Urothelium cell line (cell line): ENCODE measurements around the gene TPH2.

Experiments
- DNase-seq: peaks from one replicate; pipeline ENCODE4 v3.0.0; 2011; ENCODE audit warnings: low spot score, mixed read lengths
- FAIRE-seq: peaks from 2 replicates; lab custom pipeline; 2011; peaks lifted over from hg19 to GRCh38; lab: Jason Lieb, UNC

The TPH2 gene

DNA sequence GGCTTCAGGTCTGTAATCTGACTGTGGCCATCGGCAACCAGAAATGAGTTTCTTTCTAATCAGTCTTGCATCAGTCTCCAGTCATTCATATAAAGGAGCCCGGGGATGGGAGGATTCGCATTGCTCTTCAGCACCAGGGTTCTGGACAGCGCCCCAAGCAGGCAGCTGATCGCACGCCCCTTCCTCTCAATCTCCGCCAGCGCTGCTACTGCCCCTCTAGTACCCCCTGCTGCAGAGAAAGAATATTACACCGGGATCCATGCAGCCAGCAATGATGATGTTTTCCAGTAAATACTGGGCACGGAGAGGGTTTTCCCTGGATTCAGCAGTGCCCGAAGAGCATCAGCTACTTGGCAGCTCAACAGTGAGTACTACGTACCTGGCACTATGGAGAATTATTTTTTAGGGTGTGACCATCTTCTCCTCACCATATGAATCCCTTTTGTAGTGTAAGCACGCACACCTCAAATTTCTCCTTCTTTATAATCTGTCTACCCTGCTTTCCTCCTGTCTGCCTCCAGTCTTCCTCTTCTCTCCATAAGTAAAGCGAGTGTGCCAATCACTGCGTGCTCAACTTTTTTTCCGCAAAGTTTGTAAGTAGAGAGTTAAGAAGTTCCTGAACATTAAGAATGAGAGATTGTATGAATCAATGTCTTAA is at the start of gene TPH2:
Gene TPH2 (plus strand): TSS at position 118 of the 658 bp plus-strand sequence. CDS start 142 bp downstream, at position 260.
- FAIRE-seq = no peak
- DNase-seq = peak; percentile 69

DNA sequence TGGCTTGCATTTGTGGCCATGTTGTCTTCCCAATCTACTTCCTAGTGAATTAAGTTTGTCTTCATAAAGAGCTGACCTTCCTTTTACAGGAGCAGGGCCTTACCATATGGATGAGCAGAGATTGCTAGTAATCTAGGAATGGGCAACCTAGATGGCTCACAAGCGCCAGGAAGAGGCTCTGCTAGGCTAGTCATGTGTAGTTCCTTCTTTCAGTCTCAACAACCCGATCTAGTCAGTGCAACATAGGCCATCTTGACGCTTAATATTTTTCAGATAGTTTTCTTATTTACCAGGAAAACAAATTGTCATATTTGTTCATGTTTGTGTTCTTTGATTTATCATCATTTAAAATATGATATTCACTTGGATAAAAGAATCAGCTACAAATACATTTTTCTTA is 48.2 kb upstream of the TPH2 start:
- no peak for DNase-seq
- no peak for FAIRE-seq

DNA sequence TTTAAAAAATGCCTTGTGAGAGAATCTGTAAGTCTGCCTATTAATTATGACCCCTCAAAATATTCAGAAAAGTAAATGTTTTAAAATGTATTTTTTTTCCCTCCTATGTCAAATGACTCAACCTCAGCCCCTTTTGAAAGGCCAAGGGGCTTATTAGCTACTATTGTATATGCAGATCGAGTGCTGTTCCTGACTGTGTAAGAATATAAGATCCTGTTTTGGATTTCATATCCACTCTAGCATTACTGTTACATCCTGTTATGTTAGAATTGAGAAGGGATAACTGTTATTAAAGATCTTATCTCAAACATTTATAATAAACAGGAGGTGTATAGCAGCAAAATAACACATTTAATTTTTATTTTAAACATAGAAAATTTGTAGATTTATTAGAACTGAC is 46.6 kb upstream of the TPH2 start:
- FAIRE-seq = no peak
- no peak for DNase-seq

DNA sequence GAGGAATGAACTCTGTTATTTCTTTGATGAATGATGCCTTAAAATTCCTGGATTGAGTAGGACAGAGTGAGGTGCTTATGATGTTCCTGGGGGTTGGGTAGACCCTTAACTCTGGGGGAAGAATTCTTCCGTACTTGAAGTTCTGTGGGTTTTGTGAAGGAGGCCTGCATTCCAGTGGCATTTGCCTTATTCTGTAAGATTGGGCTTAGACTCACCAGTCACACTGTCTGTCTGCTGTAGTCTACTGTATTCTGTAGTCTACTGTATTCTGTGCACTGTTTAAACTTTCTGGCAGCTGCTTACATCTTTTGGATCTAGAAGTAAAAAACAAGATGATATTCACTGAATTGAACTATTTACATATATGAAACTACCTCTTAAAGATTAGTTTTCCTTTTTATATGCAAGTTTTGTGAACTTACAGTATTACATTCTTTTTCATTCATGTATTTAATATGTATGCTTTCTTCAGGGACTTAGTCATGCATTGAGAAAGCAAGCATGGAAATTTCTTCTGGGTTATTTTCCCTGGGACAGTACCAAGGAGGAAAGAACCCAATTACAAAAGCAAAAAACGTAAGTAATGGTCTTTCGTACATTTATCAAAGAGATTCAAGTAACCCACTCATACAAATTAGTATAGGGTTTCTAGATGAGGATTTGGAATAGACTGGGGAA is 42.3 kb upstream of the TPH2 start:
- DNase-seq = no peak
- FAIRE-seq = no peak

DNA sequence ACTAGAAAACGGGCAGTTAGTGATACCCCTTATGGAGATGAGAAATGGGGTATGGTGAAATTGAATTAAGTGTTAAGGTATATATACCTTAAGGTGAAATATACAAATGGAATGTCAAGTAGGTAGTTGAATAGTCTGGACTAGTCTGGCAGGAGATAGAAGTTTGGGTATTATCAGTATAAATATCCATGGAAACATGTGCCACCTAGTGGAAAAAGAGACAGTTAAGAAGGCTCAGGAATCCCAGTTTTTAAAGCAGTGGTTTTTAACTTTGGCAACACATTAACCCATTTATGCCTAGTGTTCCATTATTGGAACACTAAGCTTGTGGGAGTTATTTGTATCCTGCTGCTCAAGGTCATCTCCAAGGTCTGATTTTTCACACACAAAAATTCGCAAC is 38.6 kb upstream of the TPH2 start:
- DNase-seq = no peak
- FAIRE-seq = no peak

DNA sequence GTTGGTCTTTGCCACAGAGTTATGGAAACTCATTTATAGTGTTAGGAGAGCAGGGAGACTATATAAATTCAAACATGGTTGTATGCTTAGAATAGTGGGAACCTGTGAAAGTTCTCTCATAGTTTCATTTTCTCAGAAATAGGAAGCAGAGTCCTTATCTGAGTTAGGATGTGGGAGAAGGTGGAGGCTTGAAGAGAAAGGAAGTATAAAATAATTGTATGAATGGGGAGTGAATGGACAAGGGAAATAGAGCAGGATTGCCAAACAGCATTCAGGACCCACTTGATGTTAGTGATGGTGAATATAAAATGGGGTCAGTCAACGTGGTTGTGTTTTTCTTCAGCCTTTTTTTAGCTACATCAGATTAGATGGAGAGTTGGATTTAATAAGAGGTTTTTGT is 34.0 kb upstream of the TPH2 start:
- FAIRE-seq = no peak
- no peak for DNase-seq

DNA sequence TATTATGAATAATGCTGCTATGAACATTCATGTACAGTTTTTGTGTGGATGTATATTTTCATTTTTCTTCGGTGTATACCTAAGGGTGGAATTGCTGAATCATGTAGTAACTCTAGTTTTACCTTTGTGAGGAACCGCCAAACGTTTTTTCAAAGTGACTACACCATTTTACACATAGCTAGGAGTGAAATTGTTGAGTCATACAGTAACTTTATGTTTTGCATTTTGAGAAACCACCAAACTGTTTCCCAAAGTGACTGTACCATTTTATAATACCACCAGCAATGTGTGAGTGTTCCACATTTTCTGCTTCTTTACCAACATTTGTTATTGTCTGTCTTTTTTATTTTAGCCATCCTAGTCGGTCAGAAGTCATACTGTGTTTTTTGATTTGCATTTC is 3.1 kb upstream of the TPH2 start:
- FAIRE-seq (no peak), DNase-seq (no peak)

DNA sequence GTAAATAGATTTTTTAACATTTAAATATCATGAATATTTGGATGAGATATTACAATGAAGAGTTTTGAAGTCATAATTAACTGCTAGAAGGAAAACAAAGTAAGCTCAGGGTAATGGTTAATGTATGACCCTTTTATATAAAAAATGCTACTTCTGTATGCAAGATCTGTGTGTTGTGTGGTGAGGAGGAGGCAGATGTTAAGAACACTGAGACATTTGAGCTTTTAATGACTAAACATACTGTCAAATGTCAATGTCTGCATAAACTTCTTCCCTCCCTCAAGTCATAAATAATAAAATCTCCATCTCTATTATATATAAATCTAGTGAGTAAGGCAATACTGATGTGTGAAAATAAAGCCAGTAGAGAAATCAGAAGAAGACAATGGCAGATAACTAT is 1.4 kb downstream of the TPH2 start:
- no peak for DNase-seq

DNA sequence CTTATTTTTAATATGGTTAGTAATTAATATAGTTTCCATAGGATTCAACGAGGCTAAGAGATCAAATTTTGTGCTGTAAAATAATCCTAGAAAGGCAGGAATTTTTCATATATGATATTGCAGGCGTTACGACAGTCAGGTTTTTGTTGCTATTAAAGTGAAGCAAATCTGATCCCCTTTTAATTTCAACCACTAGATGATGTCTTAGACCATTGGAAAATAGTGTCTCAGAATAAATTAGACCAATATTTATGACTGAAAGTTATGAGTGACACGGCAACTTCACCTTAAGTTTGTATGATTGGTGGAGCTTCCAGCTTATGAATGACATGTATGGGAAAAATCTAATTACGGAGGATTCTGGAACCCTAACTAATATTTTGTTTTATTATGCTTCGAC is 2.5 kb downstream of the TPH2 start:
- no peak for FAIRE-seq
- DNase-seq = no peak

More for the DNA sequence above, 1.4 kb downstream of the TPH2 start:
- no peak for FAIRE-seq

DNA sequence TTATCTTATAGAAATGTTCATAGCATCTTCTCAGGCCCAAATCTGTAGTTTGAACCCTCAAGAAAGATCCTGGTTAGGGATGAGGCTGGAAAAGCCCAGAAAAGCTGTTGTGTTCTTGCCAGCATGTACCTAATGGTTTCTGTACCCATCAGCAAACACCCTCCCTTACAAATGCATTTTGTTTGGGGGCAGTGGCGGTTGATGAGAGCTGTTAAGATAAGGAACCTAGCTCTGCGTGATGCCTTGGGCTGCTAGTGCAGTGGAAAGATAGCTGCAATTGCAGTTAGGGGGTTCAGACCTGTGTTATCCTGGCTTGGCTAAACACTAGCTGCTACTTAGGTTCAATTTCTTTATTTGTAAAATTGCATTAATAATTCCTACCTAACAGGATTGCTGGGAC is 3.6 kb downstream of the TPH2 start:
- no peak for DNase-seq

DNA sequence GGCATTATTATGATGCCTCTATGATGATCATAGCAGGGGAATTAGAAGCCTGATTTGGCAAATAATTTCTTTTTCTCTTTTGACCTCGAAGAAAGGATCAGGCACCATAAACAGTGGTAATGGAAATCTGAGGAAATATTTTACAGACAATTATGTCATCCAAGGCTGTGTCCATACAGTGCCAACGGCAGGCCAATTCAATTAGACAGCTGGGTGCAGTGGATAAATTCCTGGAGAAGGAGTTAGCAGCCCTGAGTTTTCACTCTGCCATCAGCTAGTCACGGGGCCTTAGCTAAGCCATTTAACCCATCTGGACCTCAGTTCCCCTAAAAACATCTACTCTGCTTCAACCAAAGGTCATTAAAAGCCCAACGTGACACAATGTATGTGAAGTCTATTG is 4.1 kb downstream of the TPH2 start:
- no peak for FAIRE-seq
- DNase-seq = no peak

More for the DNA sequence above, 3.6 kb downstream of the TPH2 start:
- no peak for FAIRE-seq

DNA sequence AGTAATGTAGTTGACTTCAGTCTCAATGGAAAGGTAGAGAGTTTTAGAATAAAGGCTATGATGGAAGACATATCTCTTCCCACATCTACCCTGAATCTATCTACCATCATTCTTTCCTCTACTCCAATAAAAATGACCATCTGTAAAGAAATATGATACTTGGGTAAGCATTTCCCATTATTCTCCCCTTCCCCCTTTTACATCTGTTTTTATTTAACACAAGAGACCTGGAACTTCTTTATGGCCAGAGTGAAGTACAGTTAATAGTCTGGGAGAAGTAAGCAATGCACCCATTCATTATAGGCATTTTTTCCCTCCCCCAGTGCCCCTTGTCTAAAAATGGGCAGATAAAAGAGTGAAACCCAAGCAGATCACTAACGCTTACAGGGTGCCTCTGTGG is 6.5 kb downstream of the TPH2 start:
- DNase-seq (no peak), FAIRE-seq (no peak)

DNA sequence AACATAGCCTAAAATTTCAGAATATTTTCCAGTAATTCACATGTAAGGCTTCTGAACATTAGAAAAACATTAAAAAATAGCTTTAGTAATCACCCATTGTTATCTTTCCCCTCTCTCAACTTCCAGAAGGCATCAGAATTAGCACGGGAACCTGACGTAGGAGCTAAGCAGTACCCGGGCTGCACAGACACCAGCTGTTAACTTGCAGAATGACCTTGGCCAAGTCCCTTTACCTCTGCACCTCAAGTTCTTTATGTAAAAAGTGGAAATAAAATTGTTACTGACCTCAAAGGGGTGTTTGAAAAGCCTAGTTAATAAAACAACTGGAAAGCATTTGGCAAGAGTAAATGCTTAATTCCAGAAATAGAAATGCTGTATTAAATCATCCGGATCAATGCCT is 7.2 kb downstream of the TPH2 start:
- FAIRE-seq = no peak
- no peak for DNase-seq

DNA sequence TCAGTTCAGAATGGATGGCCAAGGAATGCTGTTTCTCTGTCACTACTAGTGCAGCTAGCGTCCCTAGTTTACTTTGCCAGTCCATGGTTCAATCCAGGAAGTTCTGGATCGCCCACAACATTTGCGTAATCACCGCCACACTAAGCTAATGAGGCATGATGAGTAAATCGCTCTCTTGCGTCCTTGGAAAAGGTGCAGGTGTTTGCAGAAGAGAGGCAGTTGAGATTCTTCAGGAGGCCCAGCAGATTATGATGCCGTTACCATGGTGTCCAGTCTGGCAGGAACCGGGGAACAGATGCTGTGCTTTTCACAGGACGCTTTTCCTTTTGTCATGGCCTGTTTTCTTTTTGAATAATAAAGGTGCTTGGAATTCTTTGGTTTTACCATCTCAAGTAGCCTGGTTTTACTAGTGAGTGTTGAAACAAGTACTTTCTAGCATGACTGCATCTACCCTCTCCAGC is 9.0 kb downstream of the TPH2 start:
- FAIRE-seq (no peak), DNase-seq (no peak)

DNA sequence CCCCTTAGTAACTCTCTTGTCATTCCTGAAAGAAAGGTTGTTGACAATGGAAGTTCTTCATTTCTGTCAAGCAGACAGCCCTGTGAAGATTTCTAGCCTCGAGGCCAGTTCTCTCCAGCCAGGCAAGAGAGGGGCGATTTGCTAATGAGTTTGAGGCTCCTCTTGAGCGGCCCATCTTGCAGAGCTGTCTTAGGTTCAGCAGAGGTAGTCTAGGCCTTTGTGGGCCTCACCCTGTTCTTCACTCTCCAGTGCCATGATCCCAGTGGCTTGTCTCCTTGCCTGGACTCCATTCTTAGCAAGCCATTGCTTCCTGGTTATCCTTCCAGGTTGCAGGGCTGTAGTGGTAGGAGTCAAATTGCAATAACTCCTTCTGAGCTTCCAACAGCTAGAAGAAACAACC is 9.7 kb downstream of the TPH2 start:
- DNase-seq (no peak), FAIRE-seq (no peak)

DNA sequence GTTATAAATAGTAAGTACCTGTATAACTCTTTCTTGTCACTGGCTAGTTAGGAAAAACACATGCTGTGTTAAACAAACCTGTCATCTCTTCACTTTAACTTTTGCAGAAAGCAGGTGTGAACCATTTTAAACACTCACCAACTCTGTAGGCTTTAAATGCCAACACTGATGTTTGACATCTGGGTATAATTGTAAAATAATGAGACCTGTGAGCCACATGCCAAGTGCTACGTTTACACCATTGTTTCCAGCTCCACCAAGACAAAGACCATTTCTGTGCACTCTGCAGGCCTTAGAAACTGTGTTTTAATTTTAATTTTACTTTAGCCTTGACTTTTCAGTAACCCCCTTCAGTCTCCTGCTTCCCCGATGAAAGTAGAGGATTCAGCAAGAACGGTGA is 11.0 kb downstream of the TPH2 start:
- no peak for DNase-seq

DNA sequence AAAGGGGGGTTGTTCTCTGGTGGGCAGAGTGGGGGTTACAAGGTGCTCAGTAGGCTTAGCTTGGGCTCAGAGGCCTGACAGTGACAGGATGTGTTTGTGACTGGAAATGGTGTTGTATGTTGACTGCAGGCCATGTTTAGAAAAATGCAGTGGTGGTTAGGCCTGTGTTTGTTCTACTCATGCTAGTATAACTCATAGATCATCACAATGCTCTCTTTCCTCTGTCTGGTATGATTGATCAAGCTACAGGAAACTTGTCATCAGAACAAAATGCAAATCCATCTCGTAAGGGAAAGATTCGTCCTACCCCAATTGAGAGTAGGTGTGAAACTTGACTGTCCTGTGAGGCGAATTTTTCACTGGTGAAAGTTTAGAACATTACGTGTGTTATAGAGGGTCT is 11.8 kb downstream of the TPH2 start:
- DNase-seq = no peak
- FAIRE-seq = no peak

More for the DNA sequence above, 11.0 kb downstream of the TPH2 start:
- no peak for FAIRE-seq

DNA sequence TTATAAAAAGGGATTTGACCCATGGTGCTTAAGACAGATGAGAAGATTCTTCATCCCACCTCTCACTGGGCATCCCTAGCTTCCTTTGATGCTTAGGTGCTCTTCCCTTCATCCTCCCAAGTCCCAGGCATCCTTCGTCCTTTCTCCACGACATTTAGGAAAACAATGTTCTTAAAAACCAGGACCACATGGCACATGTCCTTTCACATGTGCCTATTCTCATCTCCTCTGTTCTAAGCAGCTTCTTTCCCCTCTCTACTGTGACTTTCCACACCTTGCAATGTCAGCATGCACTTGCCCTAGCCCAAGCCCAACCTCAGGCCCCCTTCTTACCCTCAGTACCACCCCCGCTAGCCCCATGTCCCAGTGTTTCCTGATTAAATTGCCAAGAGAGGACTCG is 12.2 kb downstream of the TPH2 start:
- FAIRE-seq = no peak
- DNase-seq = no peak

DNA sequence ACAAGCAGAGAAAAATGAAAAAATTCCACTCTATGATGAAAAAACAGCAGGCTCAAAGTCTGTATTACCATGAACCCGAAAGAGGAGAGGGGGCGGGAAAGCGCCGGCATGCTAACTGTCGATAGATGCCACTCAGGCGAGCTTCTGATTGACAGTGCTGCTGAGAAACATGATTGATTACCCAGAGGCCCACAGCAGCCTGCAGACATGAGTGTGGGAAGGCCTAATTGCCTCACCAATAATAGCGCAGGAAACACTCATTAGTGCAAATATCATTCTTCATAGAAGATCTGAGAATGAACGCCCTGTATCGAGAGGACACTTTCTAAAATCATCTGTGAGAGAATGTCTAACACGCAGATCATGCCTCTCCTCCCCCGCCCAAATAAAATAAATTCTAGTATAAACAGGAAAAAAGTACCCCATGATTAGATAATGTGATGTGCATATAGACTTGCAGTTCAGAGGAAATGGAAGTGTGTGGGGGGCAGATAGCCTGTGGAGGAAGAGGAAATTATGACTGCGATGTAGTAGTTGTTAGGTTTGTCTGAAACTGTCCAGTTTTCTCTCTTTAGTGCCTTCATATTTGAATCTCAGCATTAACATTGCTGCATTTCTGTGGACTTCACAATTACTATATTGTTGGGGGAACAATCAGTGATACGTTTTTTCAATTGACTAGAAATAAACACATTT is 15.6 kb downstream of the TPH2 start:
- no peak for DNase-seq
- FAIRE-seq = no peak

DNA sequence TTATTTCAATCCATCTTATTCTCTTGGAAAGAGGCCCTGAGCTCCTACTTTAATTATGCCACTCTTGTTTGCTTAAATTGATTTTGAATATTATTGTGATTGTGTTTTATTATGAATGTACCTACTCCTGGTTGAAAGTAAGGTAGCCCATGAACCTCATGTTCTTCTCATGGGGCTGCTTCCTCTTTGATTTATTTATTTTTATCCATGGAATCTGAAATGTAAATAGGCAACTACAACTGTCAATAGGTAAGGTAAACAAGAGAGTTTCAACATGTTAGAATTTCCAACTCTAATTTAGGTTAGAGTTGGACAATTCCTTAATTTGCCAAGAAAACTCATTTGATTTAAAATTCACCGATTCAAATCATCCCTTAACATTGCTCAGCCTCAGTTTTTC is 16.2 kb downstream of the TPH2 start:
- no peak for DNase-seq
- no peak for FAIRE-seq

DNA sequence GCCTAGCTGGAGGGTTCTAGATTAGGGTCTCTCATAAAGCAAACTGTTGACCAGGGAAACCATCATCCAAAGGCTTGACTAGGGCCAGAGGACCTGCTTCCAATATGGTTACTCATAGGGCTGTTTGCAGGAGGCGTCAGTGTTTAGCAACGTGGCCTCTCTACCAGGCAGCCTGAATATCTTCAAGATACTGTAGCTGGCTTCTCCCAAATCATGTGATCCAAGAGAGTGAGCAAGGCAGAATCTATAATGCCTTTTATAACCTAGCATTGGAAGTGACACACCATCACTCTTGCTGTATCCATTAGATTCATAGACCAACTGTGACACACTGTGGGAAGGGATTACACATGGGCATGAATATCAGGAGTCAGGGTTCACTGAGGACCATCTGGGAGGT is 17.3 kb downstream of the TPH2 start:
- FAIRE-seq (no peak), DNase-seq (no peak)

DNA sequence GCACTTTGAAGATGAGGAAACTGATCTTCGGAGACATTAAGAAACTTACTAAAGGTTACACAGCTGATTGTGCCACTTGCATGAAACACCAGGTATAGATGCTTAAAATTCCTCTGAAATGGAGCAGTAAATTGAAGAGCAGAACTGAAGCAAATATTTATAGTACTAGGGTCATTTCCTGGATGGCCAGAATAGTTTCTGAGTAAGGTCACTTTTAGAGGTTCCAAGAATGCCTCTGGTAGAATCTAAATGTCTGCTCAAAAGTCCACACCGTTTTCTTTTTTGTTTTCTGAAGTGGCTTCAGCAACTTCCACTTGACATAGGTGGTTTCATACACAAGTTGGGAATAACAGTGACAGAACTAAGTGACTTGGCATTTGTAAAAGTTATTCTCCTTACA is 19.4 kb downstream of the TPH2 start:
- no peak for FAIRE-seq
- peak; percentile 14 for DNase-seq
